Fibroblast of lung (primary cell): Measurements from ENCODE around the gene ZBTB16. TPM values are rescaled to one million over a fixed set of nuclear protein-coding genes. Genes with fewer than 3 reads are reported as not detected.

Experiments
- DNase-seq, 2 donors: peaks; one replicate each; pipeline versions ENCODE4 v3.0.0 to v3.0.0-alpha.2; 2010; ENCODE audit warnings: low read depth in 2 of 2
- H2AFZ ChIP-seq: 2 replicates; pipeline ENCODE4 v1.5.1; 2012; ENCODE audit warnings: low read length, control low read depth, inconsistent platforms
- H3K27ac ChIP-seq: 2 replicates; pipeline ENCODE4 v1.5.1; 2011; ENCODE audit warnings: low read length, control low read depth; ENCODE audit not compliant: insufficient read depth
- H3K27me3 ChIP-seq: 2 replicates; pipeline ENCODE4 v1.5.1; 2011; ENCODE audit warnings: mild to moderate bottlenecking, low read length; ENCODE audit not compliant: control insufficient read depth, insufficient read depth
- H3K36me3 ChIP-seq: 2 replicates; pipeline ENCODE4 v1.5.1; 2011; ENCODE audit warnings: low read length; ENCODE audit not compliant: control insufficient read depth, insufficient read depth
- H3K4me1 ChIP-seq: 2 replicates; pipeline ENCODE4 v1.5.1; 2011; ENCODE audit warnings: low read length; ENCODE audit not compliant: control insufficient read depth, insufficient read depth; ENCODE audit errors: extremely low read depth
- H3K4me2 ChIP-seq: 2 replicates; pipeline ENCODE4 v1.5.1; 2011; ENCODE audit warnings: low read length, control low read depth; ENCODE audit not compliant: insufficient read depth; ENCODE audit errors: extremely low read depth
- H3K4me3 ChIP-seq, 4 experiments: fragments of 200-600 bp in 1 of 4; sonication (generic) in 1 of 4; replicated peaks in 1 of 4; 2 replicates each; pipeline ENCODE4 v1.5.1; 2011 to 2016; ENCODE audit warnings: low read length in 4 of 4, low read depth in 3 of 4, mild to moderate bottlenecking in 3 of 4, control low read depth in 2 of 4, inconsistent platforms in 1 of 4, mixed read lengths in 1 of 4; ENCODE audit not compliant: insufficient read depth in 1 of 4; ENCODE audit errors: control extremely low read depth in 1 of 4
- H3K79me2 ChIP-seq: 2 replicates; pipeline ENCODE4 v1.5.1; 2012; ENCODE audit warnings: mild to moderate bottlenecking, low read length, inconsistent platforms; ENCODE audit not compliant: control insufficient read depth, insufficient read depth
- H3K9ac ChIP-seq: 2 replicates; pipeline ENCODE4 v1.5.1; 2011; ENCODE audit warnings: mild to moderate bottlenecking, low read length, control low read depth; ENCODE audit not compliant: insufficient read depth
- H3K9me3 ChIP-seq: 2 replicates; pipeline ENCODE4 v1.5.1; 2012; ENCODE audit warnings: low read depth, low read length; ENCODE audit not compliant: control insufficient read depth, insufficient read depth
- H4K20me1 ChIP-seq: 2 replicates; pipeline ENCODE4 v1.5.1; 2011; ENCODE audit warnings: low read length; ENCODE audit not compliant: control insufficient read depth, insufficient read depth; ENCODE audit errors: extremely low read depth
- CTCF ChIP-seq, 2 donors: IDR thresholded peaks in 1 of 2; conservative IDR thresholded peaks in 1 of 2; 1 replicate in 1 of 2; 2 replicates in 1 of 2; pipeline ENCODE4 v1.5.1; 2011 to 2012; ENCODE audit warnings: low read length in 2 of 2, control low read depth in 1 of 2, inconsistent platforms in 1 of 2, low read depth in 1 of 2, mild to moderate bottlenecking in 1 of 2
- EZH2 ChIP-seq: IDR thresholded peaks from 2 replicates; pipeline ENCODE4 v1.5.1; 2012; ENCODE audit warnings: low read length, control low read depth, mild to moderate bottlenecking; ENCODE audit errors: missing control alignments
- polyA plus RNA-seq, 2 donors: library from polyadenylated mRNA; depleted of rRNA in 1 of 2; stranded (reverse) in 1 of 2; unstranded in 1 of 2; fragments of >200 nt; gene quantifications; 2 replicates each; pipeline ENCODE4 v1.2.1, GENCODE V29; 2011 to 2012; ENCODE audit warnings: missing spikeins in 1 of 2
- total RNA-seq: library from RNA; depleted of rRNA; stranded (reverse); fragments of >200 nt; gene quantifications from 2 replicates; pipeline ENCODE4 v1.2.1, GENCODE V29; 2014

Gene ZBTB16
- total and polyA plus RNA-seq, 2 donors (not counting 1 experiment from before 2014, with no cell fraction given): not detected

DNA sequence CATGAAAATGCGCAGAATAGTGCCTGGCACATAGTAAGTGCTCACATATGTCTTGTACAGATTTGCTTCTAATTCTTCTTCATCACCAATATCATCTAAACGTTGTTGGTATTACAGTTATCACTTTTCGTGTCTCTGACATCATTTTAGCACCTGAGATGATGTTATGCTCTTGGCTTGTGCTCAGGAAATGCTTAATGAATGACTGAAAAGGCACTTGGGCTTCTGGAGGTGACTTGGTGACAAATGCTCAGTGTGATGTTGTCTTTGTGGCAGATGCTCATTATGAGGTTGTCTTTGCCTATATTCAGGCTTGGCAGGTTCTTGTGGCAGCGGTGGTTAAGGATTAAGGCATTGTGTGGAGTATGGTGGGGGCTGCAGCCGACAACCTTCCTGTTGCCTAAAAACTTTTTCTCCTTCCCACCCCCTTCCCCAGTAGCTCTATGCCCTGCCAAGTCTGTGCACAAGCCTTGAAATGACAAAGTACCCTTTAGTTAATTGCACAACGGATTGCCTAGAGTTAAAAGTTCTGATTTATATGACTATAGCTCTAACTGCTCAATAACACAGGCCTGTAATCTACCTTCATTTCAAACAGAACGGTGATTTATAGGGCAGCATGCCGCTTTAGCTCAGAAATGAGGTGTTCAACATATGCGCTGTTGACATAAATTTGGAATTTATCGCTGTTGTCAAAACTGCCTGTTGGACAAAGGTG, 82.5 kb downstream of the ZBTB16 start:
- Histone ChIP-seq H3K9ac (no peak overlapping the region), H3K4me3 (no peak overlapping the region), H3K9me3 (no peaks in the 10 kb centered on the region), H3K27me3 (no peaks in the 10 kb centered on the region), H4K20me1 (no peaks in the 10 kb centered on the region), H3K27ac (no peak overlapping the region), H3K4me1 (no peaks in the 10 kb centered on the region), H2AFZ (no peak overlapping the region), H3K36me3 (no peaks in the 10 kb centered on the region), H3K79me2 (no peaks in the 10 kb centered on the region), H3K4me2 (no peak overlapping the region)
- TF ChIP-seq EZH2 (no peak), CTCF (conservative IDR thresholded peaks at IDR 0.05 in 1 of 2, IDR thresholded peaks at IDR 0.05 in 1 of 2; ENCODE audit: low read depth in 1 of 2, low read length in 2 of 2) (no peak)
- DNase-seq: no peak

DNA sequence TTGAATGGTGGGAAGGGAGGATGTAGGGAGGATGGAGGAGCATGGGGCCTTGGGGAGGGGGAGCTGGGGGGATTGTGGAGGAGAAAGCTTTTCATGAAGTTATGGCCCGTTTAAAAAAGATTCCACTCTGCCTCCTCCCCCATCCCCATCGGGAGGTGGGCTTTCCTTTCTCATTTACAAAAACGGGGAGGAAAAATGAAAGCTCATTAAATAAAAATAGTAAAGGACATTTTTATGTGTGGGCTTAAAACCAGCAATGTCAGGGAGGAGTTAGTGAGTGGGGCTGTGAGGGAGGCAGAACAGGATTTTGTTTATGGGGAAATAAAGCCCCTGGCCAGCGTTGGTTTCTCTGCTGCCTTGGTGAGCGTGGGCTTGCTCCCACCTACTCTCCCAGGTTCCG, 83.2 kb downstream of the ZBTB16 start:
- H3K27me3 ChIP-seq: no peaks in the 10 kb centered on the region
- TF ChIP-seq EZH2: no peak
- no peak for TF ChIP-seq CTCF (conservative IDR thresholded peaks at IDR 0.05 in 1 of 2, IDR thresholded peaks at IDR 0.05 in 1 of 2; ENCODE audit: low read depth in 1 of 2, low read length in 2 of 2)
- H3K9ac ChIP-seq: no peak overlapping the region
- H3K4me1 ChIP-seq: no peaks in the 10 kb centered on the region
- H3K79me2 ChIP-seq: no peaks in the 10 kb centered on the region
- no peaks in the 10 kb centered on the region for H3K36me3 ChIP-seq
- no peak for DNase-seq
- no peak overlapping the region for H3K4me3 ChIP-seq
- no peaks in the 10 kb centered on the region for H3K9me3 ChIP-seq
- no peak overlapping the region for H3K27ac ChIP-seq
- no peak overlapping the region for H2AFZ ChIP-seq
- no peak overlapping the region for H3K4me2 ChIP-seq
- H4K20me1 ChIP-seq: no peaks in the 10 kb centered on the region

- no peak overlapping the region for H2AFZ ChIP-seq
- TF ChIP-seq CTCF (conservative IDR thresholded peaks at IDR 0.05 in 1 of 2, IDR thresholded peaks at IDR 0.05 in 1 of 2; ENCODE audit: low read depth in 1 of 2, low read length in 2 of 2) (no peak), EZH2 (no peak)
- no peak overlapping the region for H3K4me2 ChIP-seq
- no peak overlapping the region for H3K4me3 ChIP-seq
- peaks cover 3% of the 10 kb centered on the region for H3K27me3 ChIP-seq
- H3K9me3 ChIP-seq: no peaks in the 10 kb centered on the region
- no peaks in the 10 kb centered on the region for H3K79me2 ChIP-seq
- H3K36me3 ChIP-seq: no peaks in the 10 kb centered on the region
- no peak overlapping the region for H3K27ac ChIP-seq
- H4K20me1 ChIP-seq: no peaks in the 10 kb centered on the region
- no peak overlapping the region for H3K9ac ChIP-seq
- H3K4me1 ChIP-seq: no peaks in the 10 kb centered on the region
- DNase-seq: peak in 1 of 2 donors; percentile 41
These were observed 85.8 kb downstream of the ZBTB16 start for GRCh38 chr11:114145166-114145775.
